ENCODE data around the gene BDKRB2. TPM values are rescaled to one million over a fixed set of nuclear protein-coding genes. Genes with fewer than 3 reads are reported as not detected.

The BDKRB2 gene
- total and polyA plus RNA-seq, 2 of the 8 experiments (the other 6 are each of a cell fraction or from before 2014, with no cell fraction given) = 0.13 to 0.21 TPM

DNA sequence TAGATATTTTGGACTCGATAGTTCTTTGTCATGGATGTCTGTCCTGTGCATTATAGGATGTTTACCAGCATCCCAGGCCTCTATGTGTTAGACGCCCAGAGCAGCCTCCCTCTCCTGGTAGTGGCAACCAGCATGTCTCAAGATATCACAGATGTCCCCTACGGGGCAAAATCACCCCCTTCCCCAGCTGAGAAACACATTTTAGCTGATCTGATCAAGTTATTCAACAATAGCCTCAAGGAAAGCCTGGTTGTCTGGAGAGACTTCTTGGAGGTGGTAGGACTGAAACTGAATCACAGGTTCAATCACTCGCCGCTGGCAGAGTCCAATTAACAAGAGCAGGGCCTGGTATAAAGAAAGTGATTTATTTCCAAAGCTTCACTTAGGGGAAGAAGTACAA lies 69.0 kb downstream of the BDKRB2 start:
- no peak for TF ChIP-seq TCF12 (IDR thresholded peaks at IDR 0.05; ENCODE audit: low read depth, low read length)
- no peak for TF ChIP-seq ZNF274 (IDR thresholded peaks at IDR 0.05; ENCODE audit: borderline replicate concordance, extremely low read depth, low read length)
- TF ChIP-seq TAF7 (optimal IDR thresholded peaks at IDR 0.05; ENCODE audit: borderline replicate concordance, low read depth, low read length) = no peak
- TF ChIP-seq CREB1 (IDR thresholded peaks at IDR 0.05) = no peak
- no peak for TF ChIP-seq RAD21 (IDR thresholded peaks at IDR 0.05 in 1 of 2, conservative IDR thresholded peaks at IDR 0.05 in 1 of 2; ENCODE audit: low read depth in 2 of 2, low read length in 2 of 2)
- TF ChIP-seq TEAD4 (IDR thresholded peaks at IDR 0.05; ENCODE audit: low read depth, low read length) = no peak
- FAIRE-seq = no peak
- Histone ChIP-seq H3K56ac (replicated peaks; ENCODE audit: insufficient read length, low read depth, low read length) (no peak overlapping the region), H3K36me3 (ENCODE audit: control insufficient read depth in 2 of 4, insufficient read depth in 4 of 4, low read length in 3 of 4) (no peaks in the 10 kb centered on the region; a peak in 2 of 8 replicates), H4K91ac (replicated peaks; ENCODE audit: insufficient read length, low read length) (no peak overlapping the region), H3K4me2 (ENCODE audit: insufficient read depth in 1 of 2, low read depth in 2 of 2, low read length in 2 of 2) (no peak overlapping the region), H3K27me3 (replicated peaks in 1 of 4; ENCODE audit: control insufficient read depth in 3 of 4, extremely low read depth in 1 of 4, insufficient read depth in 3 of 4, low read length in 3 of 4) (no peaks in the 10 kb centered on the region), H2BK20ac (ENCODE audit: low read length) (no peak overlapping the region), H4K8ac (ENCODE audit: extremely low read depth, insufficient read depth, low read length) (no peak overlapping the region), H2BK12ac (ENCODE audit: low read depth, low read length) (no peak overlapping the region), H2AFZ (ENCODE audit: low read length) (no peak overlapping the region), H3K79me2 (ENCODE audit: control insufficient read depth in 1 of 2, insufficient read depth in 2 of 2, low read length in 2 of 2) (no peaks in the 10 kb centered on the region), H3K27ac (ENCODE audit: low read depth, low read length) (no peak overlapping the region), H3K4ac (replicated peaks; ENCODE audit: insufficient read length, low read depth, low read length) (no peak overlapping the region), H3K9me3 (ENCODE audit: insufficient read depth in 2 of 2, low read depth in 1 of 2, low read length in 1 of 2) (peaks cover 4 to 10% of the 10 kb centered on the region in 2 experiments; a peak in 3 of 4 replicates), H3K79me1 (ENCODE audit: low read depth, low read length) (no peaks in the 10 kb centered on the region), H3K4me3 (ENCODE audit: extremely low read depth in 1 of 4, insufficient read depth in 2 of 4, low read depth in 3 of 4, low read length in 4 of 4) (no peak overlapping the region), H3K18ac (ENCODE audit: extremely low read depth, low read length) (no peak overlapping the region), H2AK5ac (ENCODE audit: low read depth, low read length) (no peak overlapping the region), H3K23ac (ENCODE audit: insufficient read length) (no peak overlapping the region), H4K20me1 (replicated peaks in 1 of 2; ENCODE audit: control insufficient read depth in 1 of 2, insufficient read depth in 2 of 2, low read length in 2 of 2) (no peaks in the 10 kb centered on the region), H3K23me2 (ENCODE audit: low read depth, low read length) (no peaks in the 10 kb centered on the region), H3K14ac (ENCODE audit: insufficient read length) (no peak overlapping the region), H3K9ac (replicated peaks in 1 of 4; ENCODE audit: extremely low read depth in 1 of 4, low read depth in 3 of 4, low read length in 3 of 4) (no peak overlapping the region), H2BK120ac (replicated peaks; ENCODE audit: low read depth, low read length) (no peak overlapping the region), H3K4me1 (replicated peaks in 1 of 4; ENCODE audit: control insufficient read depth in 3 of 4, insufficient read depth in 4 of 4, low read length in 3 of 4) (peaks cover 0 to 6% (median 2%) of the 10 kb centered on the region in 4 experiments; a peak in 2 of 7 replicates), H2BK5ac (ENCODE audit: low read depth, low read length) (no peak overlapping the region), H2BK15ac (ENCODE audit: low read length) (no peak overlapping the region), H4K5ac (ENCODE audit: insufficient read length, low read depth, low read length) (no peak overlapping the region)
- WGBS, 2 experiments (ENCODE audit: extremely low coverage in 1 of 2, insufficient coverage in 1 of 2, insufficient read length in 1 of 2, insufficient replicate concordance in 2 of 2, low coverage in 1 of 2, low lambda C conversion rate in 2 of 2, missing lambda C conversion rate in 1 of 2) = 91% methylated on average over 5 of the region's 5 CpGs; no CpG with 5 or more reads in 1 of the 2 experiments
- DNase-seq (ENCODE audit: low read depth in 1 of 2, low spot score in 2 of 2) = no peak
- CTCF ChIA-PET (ENCODE audit: partially characterized antibody) = interaction anchor here (0.6 to 12.6 kb wide), 20 partner anchors 8 to 714 kb away, joined by 3 to 268 read pairs (median 4); no protein-coding TSS in a partner anchor
- POLR2A ChIA-PET (ENCODE audit: partially characterized antibody) = interaction anchor here (0.6 kb wide), 1 partner anchor 162 kb away, joined by 3 read pairs; no protein-coding TSS in a partner anchor

Measured in H1 (cell line).